PFSK-1 (cell line): ENCODE data around the gene KCNIP4.

ENCODE experiments used
- FOXP2 ChIP-seq: optimal IDR thresholded peaks from 2 replicates; pipeline ENCODE3; 2011; ENCODE audit warnings: borderline replicate concordance, control low read depth, inconsistent platforms; ENCODE audit not compliant: insufficient read depth; ENCODE audit errors: extremely low read length, extremely low read depth
- POLR2AphosphoS5 ChIP-seq: IDR thresholded peaks from 2 replicates; pipeline ENCODE4 v1.6.1; 2012; ENCODE audit warnings: low read depth, mild to moderate bottlenecking, control low read depth, low read length, moderate library complexity
- SIN3A ChIP-seq: IDR thresholded peaks from 2 replicates; pipeline ENCODE4 v1.6.1; 2012; ENCODE audit warnings: mild to moderate bottlenecking, low read length, moderate library complexity, borderline replicate concordance; ENCODE audit not compliant: insufficient read depth
- TAF1 ChIP-seq: IDR thresholded peaks from 2 replicates; pipeline ENCODE4 v1.6.1; 2012; ENCODE audit warnings: low read length, control low read depth, borderline replicate concordance; ENCODE audit not compliant: insufficient read depth
- TF ChIP-seq, protein P1 (sequence below), 2 experiments: IDR thresholded peaks; 2 replicates each; pipeline versions ENCODE4 v1.6.1 to v1.8.0; 2011 to 2012; ENCODE audit warnings: low read depth in 2 of 2, low read length in 2 of 2, control low read depth in 1 of 2, inconsistent platforms in 1 of 2, mild to moderate bottlenecking in 1 of 2, moderate library complexity in 1 of 2; ENCODE audit not compliant: insufficient read depth in 1 of 2

The KCNIP4 gene

DNA sequence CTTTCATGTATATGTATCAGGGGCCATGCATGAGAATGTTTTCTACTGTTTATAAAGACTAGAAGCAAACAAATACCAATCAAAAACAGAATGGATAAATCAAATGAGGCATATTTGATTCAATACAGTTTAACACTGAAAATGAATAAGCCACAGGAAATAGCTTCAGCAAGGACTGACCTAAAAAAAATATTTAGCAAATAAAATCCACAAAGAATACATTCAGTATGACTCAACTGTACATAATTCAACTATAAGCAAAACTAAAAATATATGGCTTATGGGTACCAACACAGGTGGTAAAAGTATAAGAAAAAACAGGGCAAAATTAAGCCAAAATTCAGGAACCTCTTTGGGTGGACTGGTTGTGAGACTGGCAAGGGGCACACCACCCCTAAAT is 112.9 kb downstream of the KCNIP4 start:
- TF ChIP-seq POLR2AphosphoS5 (no peak), FOXP2 (no peak), TAF1 (no peak), SIN3A (no peak)
- TF ChIP-seq, protein P1, sequence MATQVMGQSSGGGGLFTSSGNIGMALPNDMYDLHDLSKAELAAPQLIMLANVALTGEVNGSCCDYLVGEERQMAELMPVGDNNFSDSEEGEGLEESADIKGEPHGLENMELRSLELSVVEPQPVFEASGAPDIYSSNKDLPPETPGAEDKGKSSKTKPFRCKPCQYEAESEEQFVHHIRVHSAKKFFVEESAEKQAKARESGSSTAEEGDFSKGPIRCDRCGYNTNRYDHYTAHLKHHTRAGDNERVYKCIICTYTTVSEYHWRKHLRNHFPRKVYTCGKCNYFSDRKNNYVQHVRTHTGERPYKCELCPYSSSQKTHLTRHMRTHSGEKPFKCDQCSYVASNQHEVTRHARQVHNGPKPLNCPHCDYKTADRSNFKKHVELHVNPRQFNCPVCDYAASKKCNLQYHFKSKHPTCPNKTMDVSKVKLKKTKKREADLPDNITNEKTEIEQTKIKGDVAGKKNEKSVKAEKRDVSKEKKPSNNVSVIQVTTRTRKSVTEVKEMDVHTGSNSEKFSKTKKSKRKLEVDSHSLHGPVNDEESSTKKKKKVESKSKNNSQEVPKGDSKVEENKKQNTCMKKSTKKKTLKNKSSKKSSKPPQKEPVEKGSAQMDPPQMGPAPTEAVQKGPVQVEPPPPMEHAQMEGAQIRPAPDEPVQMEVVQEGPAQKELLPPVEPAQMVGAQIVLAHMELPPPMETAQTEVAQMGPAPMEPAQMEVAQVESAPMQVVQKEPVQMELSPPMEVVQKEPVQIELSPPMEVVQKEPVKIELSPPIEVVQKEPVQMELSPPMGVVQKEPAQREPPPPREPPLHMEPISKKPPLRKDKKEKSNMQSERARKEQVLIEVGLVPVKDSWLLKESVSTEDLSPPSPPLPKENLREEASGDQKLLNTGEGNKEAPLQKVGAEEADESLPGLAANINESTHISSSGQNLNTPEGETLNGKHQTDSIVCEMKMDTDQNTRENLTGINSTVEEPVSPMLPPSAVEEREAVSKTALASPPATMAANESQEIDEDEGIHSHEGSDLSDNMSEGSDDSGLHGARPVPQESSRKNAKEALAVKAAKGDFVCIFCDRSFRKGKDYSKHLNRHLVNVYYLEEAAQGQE (IDR thresholded peaks at IDR 0.05; ENCODE audit: insufficient read depth in 1 of 2, low read depth in 2 of 2, low read length in 2 of 2) = no peak

DNA sequence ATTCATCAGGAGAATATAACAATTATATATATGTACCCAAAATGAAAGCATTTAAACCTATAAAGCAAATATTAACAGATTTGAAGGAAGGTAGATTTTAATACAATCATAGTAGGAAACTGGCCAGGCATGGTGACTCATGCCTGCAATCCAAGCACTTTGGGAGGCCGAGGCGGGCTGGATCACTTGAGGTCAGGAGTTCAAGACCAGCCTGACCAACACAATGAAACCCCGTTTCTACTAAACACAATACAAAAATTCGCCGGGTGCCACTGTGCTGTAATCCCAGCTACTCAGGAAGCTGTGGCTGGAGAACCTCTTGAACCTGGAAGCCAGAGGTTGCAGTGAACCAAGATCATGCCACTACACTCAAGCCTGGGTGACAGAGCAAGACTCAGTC is 118.3 kb downstream of the KCNIP4 start:
- TF ChIP-seq, protein P1 (IDR thresholded peaks at IDR 0.05; ENCODE audit: insufficient read depth in 1 of 2, low read depth in 2 of 2, low read length in 2 of 2) = no peak
- no peak for TF ChIP-seq POLR2AphosphoS5
- TF ChIP-seq FOXP2 = no peak
- no peak for TF ChIP-seq TAF1
- TF ChIP-seq SIN3A = no peak

DNA sequence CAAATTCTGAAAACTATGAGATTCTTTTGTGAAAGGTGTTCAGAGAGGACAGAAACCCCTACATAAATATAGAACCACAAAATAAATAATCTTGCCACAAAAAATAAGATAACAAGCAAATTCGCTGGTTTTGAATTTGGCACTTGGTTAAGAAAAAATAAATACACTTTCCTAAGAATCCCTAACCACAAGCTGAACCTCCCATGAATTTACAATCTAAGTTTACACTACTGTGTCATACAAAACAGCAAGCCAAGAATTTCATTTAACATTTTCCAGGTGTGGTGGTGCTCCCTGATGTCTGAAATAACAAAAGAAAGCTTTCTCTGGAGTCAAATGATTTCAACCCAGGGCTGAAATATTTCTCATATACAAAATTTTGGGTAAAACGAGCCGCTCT is 121.0 kb downstream of the KCNIP4 start:
- no peak for TF ChIP-seq SIN3A
- TF ChIP-seq FOXP2 = no peak
- TF ChIP-seq TAF1 = no peak
- no peak for TF ChIP-seq POLR2AphosphoS5
- TF ChIP-seq, protein P1 (IDR thresholded peaks at IDR 0.05; ENCODE audit: insufficient read depth in 1 of 2, low read depth in 2 of 2, low read length in 2 of 2) = no peak

DNA sequence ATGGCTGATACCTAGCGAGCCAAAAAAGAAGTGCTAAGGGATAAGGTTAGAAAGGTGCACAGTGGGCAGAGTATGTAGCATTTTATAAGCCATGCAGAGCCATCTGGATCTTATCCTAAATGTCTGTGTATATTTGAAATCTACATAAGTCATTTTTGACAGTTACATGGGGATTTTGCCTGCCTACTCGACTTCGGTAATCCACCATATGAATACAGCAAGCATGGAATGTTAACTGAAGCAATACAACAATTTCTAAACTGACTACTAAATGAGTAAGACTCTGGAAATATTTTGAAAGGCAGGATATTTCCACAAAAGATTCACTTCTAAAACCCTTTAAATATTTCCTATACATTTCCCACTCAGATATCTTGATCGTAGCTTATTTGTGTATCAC is 122.5 kb downstream of the KCNIP4 start:
- TF ChIP-seq SIN3A (no peak), FOXP2 (no peak), TAF1 (no peak), POLR2AphosphoS5 (no peak)
- TF ChIP-seq, protein P1 (IDR thresholded peaks at IDR 0.05; ENCODE audit: insufficient read depth in 1 of 2, low read depth in 2 of 2, low read length in 2 of 2) = no peak

DNA sequence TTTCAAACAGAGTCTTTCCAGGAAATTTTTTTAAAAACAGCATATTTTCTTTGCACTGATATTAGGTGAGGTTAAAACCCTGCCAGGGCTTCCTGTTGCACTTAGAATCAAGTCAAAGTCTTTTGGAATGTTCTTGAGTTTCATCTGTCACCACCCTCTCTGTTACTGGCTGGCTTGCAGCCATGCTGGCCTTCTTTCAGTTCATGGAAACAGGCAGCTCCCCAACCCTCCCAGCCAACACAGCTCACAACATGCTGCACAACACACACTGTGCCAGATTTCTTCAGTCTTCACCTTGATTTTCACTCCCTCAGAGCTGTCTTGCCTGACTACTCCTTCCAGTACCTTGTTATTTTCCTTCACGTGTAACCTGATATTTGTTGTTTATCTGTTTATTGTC is 129.5 kb downstream of the KCNIP4 start:
- TF ChIP-seq, protein P1 (IDR thresholded peaks at IDR 0.05; ENCODE audit: insufficient read depth in 1 of 2, low read depth in 2 of 2, low read length in 2 of 2) = no peak
- TF ChIP-seq POLR2AphosphoS5 (no peak), FOXP2 (no peak), TAF1 (no peak), SIN3A (no peak)
